HepG2 (cell line): ENCODE results near the gene SDHAF3. TPM values are rescaled to one million over a fixed set of nuclear protein-coding genes. Genes with fewer than 3 reads are reported as not detected.

Experiments used
- DNMT1 ChIP-seq: sonication (generic); formaldehyde crosslinking; IDR thresholded peaks from 2 replicates; pipeline ENCODE4 v1.5.1; 2020; ENCODE audit warnings: mild to moderate bottlenecking, missing genetic modification reagents
- ELF4 ChIP-seq: sonication (generic); formaldehyde crosslinking; IDR thresholded peaks from 2 replicates; pipeline ENCODE4 v1.5.0; 2020; ENCODE audit warnings: missing genetic modification reagents, mild to moderate bottlenecking, moderate library complexity, borderline replicate concordance
- GATAD1 ChIP-seq: IDR thresholded peaks from 2 replicates; pipeline ENCODE4 v1.6.1; 2016; ENCODE audit warnings: missing genetic modification reagents, missing compliant biosample characterization
- HNF4G ChIP-seq, 2 experiments: sonication (generic) in 1 of 2; formaldehyde crosslinking in 1 of 2; IDR thresholded peaks; 2 replicates each; pipeline versions ENCODE4 v1.4.0 to v1.6.1; 2011 to 2020; ENCODE audit warnings: borderline replicate concordance in 2 of 2, low read depth in 2 of 2, mild to moderate bottlenecking in 2 of 2, low read length in 1 of 2, missing genetic modification reagents in 1 of 2, moderate library complexity in 1 of 2
- MXI1 ChIP-seq: IDR thresholded peaks from 3 replicates; pipeline ENCODE4 v1.6.1; 2012; ENCODE audit warnings: low read depth, low read length, inconsistent platforms, borderline replicate concordance
- PRMT3 ChIP-seq: sonication (generic); formaldehyde crosslinking; IDR thresholded peaks from 2 replicates; pipeline ENCODE4 v1.8.1; 2022; ENCODE audit warnings: low read depth, mild to moderate bottlenecking, moderate library complexity, missing genetic modification reagents, borderline replicate concordance
- REPIN1 ChIP-seq: sonication (generic); formaldehyde crosslinking; IDR thresholded peaks from 2 replicates; pipeline ENCODE4 v1.8.0; 2022; ENCODE audit warnings: missing genetic modification reagents, low read depth, mild to moderate bottlenecking, borderline replicate concordance
- SIX4 ChIP-seq: sonication (generic); formaldehyde crosslinking; IDR thresholded peaks from 2 replicates; pipeline ENCODE4 v1.4.0; 2020; ENCODE audit warnings: missing genetic modification reagents
- TFAP4 ChIP-seq: sonication (generic); IDR thresholded peaks from 2 replicates; pipeline ENCODE4 v1.6.1; 2016; ENCODE audit warnings: low read depth, borderline replicate concordance
- ZNF138 ChIP-seq: sonication (generic); formaldehyde crosslinking; IDR thresholded peaks from 2 replicates; pipeline ENCODE4 v1.5.0; 2020; ENCODE audit warnings: mild to moderate bottlenecking, low read depth, missing genetic modification reagents
- ZNF230 ChIP-seq: sonication (generic); formaldehyde crosslinking; IDR thresholded peaks from 2 replicates; pipeline ENCODE4 v1.4.0; 2020; ENCODE audit warnings: mild to moderate bottlenecking, missing genetic modification reagents
- ZNF235 ChIP-seq: sonication (generic); formaldehyde crosslinking; IDR thresholded peaks from 2 replicates; pipeline ENCODE4 v1.8.1; 2023; ENCODE audit warnings: mild to moderate bottlenecking, missing genetic modification reagents, borderline replicate concordance
- ZNF256 ChIP-seq: sonication (generic); formaldehyde crosslinking; conservative IDR thresholded peaks from 2 replicates; pipeline ENCODE4 v1.4.0; 2020; ENCODE audit warnings: missing genetic modification reagents
- ZNF292 ChIP-seq: sonication (generic); formaldehyde crosslinking; IDR thresholded peaks from 2 replicates; pipeline ENCODE4 v1.8.1; 2022; ENCODE audit warnings: mild to moderate bottlenecking, low read depth, missing genetic modification reagents, borderline replicate concordance
- ZNF367 ChIP-seq: sonication (generic); formaldehyde crosslinking; IDR thresholded peaks from 2 replicates; pipeline ENCODE4 v1.4.0; 2020; ENCODE audit warnings: missing genetic modification reagents, borderline replicate concordance
- ZNF484 ChIP-seq: sonication (generic); formaldehyde crosslinking; IDR thresholded peaks from 2 replicates; pipeline ENCODE4 v1.5.1; 2020; ENCODE audit warnings: mild to moderate bottlenecking, low read depth, missing genetic modification reagents, borderline replicate concordance
- ZNF530 ChIP-seq: sonication (generic); formaldehyde crosslinking; IDR thresholded peaks from 2 replicates; pipeline ENCODE4 v1.5.0; 2020; ENCODE audit warnings: low read depth, mild to moderate bottlenecking, missing genetic modification reagents
- ZNF839 ChIP-seq: sonication (generic); formaldehyde crosslinking; IDR thresholded peaks from 2 replicates; pipeline ENCODE4 v1.4.0; 2020; ENCODE audit warnings: missing genetic modification reagents, mild to moderate bottlenecking, borderline replicate concordance
- polyA plus RNA-seq, 8 experiments: library from polyadenylated mRNA; depleted of rRNA in 3 of 8; stranded (reverse) in 7 of 8; unstranded in 1 of 8; fragments of >200 nt; fragmentation: Illumina TruSeq in 4 of 8; extraction: Trizol in 4 of 8; gene quantifications; 2 replicates each; pipeline versions ENCODE4 v1.2.1 to v1.2.3, GENCODE V29; 2011 to 2016; ENCODE audit warnings: low read depth in 4 of 8, missing spikeins in 1 of 8, mixed read lengths in 1 of 8; ENCODE audit not compliant: insufficient read depth in 1 of 8
- total RNA-seq, 5 experiments: library from RNA; depleted of rRNA; stranded (reverse); fragments of >200 nt; fragmentation: Illumina TruSeq; extraction: Trizol; gene quantifications; 2 replicates each; pipeline ENCODE4 v1.2.3, GENCODE V29; 2016; ENCODE audit warnings: low read depth in 1 of 5
- TF ChIP-seq, protein P1 (sequence below): sonication (generic); formaldehyde crosslinking; IDR thresholded peaks from 2 replicates; pipeline ENCODE4 v1.4.0; 2020; ENCODE audit warnings: mild to moderate bottlenecking, low read depth, missing genetic modification reagents
- TF ChIP-seq, protein P2 (sequence below): sonication (generic); formaldehyde crosslinking; IDR thresholded peaks from 2 replicates; pipeline ENCODE4 v1.9.0; 2021; ENCODE audit warnings: missing genetic modification reagents, borderline replicate concordance
- TF ChIP-seq, protein P3 (sequence below): sonication (generic); formaldehyde crosslinking; IDR thresholded peaks from 2 replicates; pipeline ENCODE4 v1.9.0; 2022; ENCODE audit warnings: missing genetic modification reagents, mild to moderate bottlenecking, borderline replicate concordance

Gene SDHAF3
- total and polyA plus RNA-seq, 2 of the 13 experiments (the other 11 are each of a cell fraction or from before 2014, with no cell fraction given): 15.2 to 32.6 TPM

DNA sequence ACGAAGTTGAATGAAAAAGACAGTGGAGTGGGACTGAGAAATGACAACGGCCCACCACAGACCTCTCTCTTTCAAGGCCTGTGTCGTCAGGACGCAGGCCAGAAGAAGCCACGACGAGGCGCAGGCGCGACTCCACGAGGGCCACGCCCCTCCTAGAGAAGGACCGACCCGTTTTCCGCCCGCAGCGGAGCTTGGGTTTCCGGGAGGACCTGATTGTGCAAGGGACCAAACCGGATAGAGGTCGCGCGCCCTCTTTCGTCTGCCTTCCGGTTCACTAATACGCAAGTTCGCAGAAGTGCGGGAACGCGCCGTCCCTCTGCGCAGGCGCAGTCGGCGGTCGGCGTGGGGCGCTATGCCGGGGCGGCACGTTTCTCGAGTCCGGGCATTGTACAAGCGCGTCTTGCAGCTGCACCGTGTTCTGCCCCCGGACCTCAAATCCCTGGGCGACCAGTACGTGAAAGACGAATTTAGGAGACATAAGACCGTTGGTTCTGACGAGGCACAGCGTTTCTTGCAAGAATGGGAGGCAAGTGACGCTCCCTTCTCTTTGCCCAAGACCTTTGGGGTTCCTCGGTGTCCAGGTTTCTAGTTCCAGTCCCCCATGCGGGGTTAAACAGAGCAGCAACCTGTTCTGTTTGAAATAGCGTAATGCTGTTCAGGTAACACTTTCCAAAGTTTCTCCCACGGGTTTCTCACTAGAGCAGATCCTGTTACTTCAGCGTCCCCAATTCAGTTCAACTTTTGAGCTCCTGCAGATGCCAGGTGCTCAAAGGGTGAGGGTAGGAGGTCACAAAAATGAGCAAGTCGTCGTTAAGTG, at the start of gene SDHAF3 (continued):
- TF ChIP-seq DNMT1 (CRISPR knock-in tag) (no peak), GATAD1 (CRISPR knock-in tag) (peak; percentile 96), ZNF367 (CRISPR knock-in tag) (0 out of 2 replicates have a peak, but pooled peaks have one; percentile 12), ZNF839 (CRISPR knock-in tag) (peak; percentile 69), TFAP4 (no peak), PRMT3 (CRISPR knock-in tag) (peak; percentile 63; the same call in 1 of the 2 replicates), ZNF235 (CRISPR knock-in tag) (0 out of 2 replicates have a peak, but pooled peaks have one; percentile 60), ZNF256 (CRISPR knock-in tag) (peak; percentile 75; the same call in 1 of the 2 replicates), HNF4G (IDR thresholded peaks at IDR 0.05; ENCODE audit: borderline replicate concordance, low read depth, low read length) (0 out of 2 replicates have a peak, but pooled peaks have one; percentile 42), HNF4G (CRISPR knock-in tag; IDR thresholded peaks at IDR 0.05; ENCODE audit: borderline replicate concordance, low read depth) (peak; percentile 78; the same call in 1 of the 2 replicates), ZNF138 (CRISPR knock-in tag) (no peak), ZNF230 (CRISPR knock-in tag) (peak; percentile 94; the same call in 1 of the 2 replicates), ZNF530 (CRISPR knock-in tag) (no peak), ZNF484 (CRISPR knock-in tag) (no peak), REPIN1 (CRISPR knock-in tag) (peak; percentile 98), ZNF292 (CRISPR knock-in tag) (peak; percentile 92), SIX4 (peak; percentile 10; the same call in 1 of the 2 replicates), MXI1 (peak; percentile 83; the same call in 2 of the 3 replicates), ELF4 (peak; percentile 38; the same call in 1 of the 2 replicates)
- TF ChIP-seq, protein P1, sequence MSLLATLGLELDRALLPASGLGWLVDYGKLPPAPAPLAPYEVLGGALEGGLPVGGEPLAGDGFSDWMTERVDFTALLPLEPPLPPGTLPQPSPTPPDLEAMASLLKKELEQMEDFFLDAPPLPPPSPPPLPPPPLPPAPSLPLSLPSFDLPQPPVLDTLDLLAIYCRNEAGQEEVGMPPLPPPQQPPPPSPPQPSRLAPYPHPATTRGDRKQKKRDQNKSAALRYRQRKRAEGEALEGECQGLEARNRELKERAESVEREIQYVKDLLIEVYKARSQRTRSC (CRISPR knock-in tag): peak; percentile 76; the same call in 1 of the 2 replicates
- TF ChIP-seq, protein P2, sequence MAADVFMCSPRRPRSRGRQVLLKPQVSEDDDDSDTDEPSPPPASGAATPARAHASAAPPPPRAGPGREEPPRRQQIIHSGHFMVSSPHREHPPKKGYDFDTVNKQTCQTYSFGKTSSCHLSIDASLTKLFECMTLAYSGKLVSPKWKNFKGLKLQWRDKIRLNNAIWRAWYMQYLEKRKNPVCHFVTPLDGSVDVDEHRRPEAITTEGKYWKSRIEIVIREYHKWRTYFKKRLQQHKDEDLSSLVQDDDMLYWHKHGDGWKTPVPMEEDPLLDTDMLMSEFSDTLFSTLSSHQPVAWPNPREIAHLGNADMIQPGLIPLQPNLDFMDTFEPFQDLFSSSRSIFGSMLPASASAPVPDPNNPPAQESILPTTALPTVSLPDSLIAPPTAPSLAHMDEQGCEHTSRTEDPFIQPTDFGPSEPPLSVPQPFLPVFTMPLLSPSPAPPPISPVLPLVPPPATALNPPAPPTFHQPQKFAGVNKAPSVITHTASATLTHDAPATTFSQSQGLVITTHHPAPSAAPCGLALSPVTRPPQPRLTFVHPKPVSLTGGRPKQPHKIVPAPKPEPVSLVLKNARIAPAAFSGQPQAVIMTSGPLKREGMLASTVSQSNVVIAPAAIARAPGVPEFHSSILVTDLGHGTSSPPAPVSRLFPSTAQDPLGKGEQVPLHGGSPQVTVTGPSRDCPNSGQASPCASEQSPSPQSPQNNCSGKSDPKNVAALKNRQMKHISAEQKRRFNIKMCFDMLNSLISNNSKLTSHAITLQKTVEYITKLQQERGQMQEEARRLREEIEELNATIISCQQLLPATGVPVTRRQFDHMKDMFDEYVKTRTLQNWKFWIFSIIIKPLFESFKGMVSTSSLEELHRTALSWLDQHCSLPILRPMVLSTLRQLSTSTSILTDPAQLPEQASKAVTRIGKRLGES (CRISPR knock-in tag): no peak
- TF ChIP-seq, protein P3, sequence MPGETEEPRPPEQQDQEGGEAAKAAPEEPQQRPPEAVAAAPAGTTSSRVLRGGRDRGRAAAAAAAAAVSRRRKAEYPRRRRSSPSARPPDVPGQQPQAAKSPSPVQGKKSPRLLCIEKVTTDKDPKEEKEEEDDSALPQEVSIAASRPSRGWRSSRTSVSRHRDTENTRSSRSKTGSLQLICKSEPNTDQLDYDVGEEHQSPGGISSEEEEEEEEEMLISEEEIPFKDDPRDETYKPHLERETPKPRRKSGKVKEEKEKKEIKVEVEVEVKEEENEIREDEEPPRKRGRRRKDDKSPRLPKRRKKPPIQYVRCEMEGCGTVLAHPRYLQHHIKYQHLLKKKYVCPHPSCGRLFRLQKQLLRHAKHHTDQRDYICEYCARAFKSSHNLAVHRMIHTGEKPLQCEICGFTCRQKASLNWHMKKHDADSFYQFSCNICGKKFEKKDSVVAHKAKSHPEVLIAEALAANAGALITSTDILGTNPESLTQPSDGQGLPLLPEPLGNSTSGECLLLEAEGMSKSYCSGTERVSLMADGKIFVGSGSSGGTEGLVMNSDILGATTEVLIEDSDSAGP (CRISPR knock-in tag): peak; percentile 95
